HUDEP-2 (cell line): ENCODE measurements around the gene KIRREL3.

Experiments used
- DNase-seq, 76 experiments: peaks; one replicate each; lab custom pipeline; 2025; ENCODE audit not compliant: unreplicated experiment in 76 of 76; lab: John Stamatoyannopoulos, UW

Gene KIRREL3

GRCh38 chr11:126464796-126465195, 535.8 kb downstream of the KIRREL3 start:
- DNase-seq: no peak

DNA sequence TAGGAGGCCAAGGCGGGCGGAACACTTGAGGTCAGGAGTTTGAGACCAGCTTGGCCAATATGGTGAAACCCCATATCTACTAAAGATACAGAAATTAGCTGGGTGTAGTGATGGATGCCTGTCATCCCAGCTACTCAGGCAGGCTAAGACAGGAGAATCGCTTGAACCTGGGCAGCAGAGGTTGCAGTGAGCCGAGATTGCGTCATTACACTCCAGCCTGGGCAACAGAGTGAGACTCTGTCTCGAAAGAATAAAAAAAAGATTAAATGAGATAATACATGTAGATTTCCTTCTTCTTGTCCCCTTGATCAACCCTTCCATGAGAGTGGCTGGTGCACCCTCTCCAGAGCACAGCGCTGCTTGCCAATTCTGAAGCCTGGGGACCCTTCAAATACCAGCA, 538.1 kb downstream of the KIRREL3 start:
- no peak for DNase-seq

- no peak for DNase-seq
Observed at GRCh38 chr11:126461996-126462395, 538.6 kb downstream of the KIRREL3 start.

DNA sequence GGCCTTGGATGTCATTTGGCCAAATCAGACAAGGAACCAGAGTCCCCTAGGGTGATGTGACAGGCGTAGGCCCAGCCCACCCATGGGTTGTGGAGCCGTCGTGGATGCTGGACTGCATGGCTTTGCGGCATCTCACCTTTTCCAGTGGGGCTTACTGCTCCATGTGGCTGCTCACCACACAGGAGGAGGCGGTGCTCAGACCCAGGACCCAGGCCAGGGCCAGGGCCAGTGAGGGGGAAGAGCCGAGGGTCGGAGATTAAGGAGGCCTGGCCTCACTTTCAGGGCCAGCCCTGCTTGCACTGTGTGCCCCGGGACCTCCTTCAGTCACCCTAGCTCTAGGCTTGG, 539.5 kb downstream of the KIRREL3 start:
- DNase-seq: no peak

DNA sequence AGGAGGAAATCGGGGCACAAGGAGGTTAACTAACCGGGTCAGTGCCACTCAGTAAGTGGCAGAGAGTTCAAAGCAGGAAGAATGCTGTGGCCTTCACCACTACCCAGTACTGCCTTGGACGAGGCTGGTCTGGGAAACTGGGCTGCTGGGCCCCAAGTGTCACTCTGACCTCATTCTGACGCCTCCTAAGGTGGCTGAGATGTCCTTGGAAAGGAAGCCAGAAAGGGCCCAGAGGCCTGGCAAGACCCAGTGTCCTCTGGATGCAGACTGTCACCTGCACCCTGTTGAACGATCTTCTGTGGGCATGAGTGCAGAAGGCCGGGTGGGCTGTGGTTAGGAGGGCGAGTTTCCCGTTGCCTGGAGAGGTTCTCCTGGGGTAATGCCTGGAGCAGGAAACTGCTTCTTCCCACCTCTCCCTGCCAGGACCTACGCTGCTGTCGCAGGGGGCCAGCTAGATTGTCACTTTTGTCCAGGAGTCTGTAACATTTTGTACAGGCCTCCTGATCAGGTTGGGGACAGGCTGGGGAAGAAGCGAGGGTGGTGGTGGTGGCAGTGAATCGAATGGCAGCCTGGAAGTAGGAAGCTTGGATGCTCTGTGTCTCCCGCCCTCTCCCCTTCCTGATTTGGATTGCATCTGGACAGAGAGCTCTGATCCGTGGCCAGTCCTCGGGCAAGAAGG, 540.0 kb downstream of the KIRREL3 start:
- DNase-seq: no peak

DNA sequence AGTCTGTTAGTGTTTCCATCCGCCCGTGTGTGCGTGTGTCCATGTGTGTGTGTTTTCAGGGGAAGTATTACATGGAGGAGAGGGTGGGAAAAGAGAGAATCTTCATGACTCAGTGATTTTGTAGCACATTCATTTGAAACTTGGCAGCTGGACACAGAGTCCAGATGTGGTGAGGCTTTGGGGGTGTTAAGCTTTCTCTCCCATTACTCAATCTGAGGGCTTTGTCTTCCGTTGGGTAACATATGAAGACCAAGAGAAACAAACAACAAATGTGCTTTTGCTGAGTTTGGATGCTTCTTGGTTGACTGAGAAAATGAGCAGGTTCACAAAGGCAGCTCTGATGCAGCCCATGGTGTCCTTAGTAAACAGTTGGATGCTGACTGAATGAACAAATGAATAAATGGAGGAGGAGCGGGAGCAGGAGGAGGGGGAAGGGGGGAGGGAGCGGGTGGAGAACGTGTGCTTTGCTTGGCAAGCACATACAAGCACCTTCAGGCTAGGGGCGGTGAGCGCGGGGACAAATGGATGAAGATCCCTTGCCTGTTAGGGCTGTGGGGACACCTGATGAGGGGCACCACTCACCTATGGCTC, 540.8 kb downstream of the KIRREL3 start:
- DNase-seq: no peak

DNA sequence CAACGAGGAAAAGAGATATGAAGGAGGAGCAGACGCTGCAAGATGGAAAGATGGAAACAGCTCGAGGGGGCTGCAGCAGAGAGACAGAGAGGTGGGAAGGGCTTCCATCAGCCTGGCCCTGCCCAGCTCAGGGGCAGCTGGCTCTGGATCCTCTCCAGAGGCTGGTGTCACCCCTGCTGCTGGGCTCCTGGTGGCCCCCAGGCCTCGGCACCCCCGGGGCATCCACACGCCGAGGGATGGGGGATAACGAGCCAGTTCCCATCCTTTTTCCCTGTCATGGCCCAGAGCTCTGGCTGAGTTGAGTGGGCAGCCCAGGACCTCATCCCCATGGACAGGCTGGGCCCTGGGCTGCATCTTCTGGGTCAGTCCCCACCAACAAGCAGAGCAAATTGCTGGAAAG, 542.8 kb downstream of the KIRREL3 start:
- no peak for DNase-seq

GRCh38 chr11:126456783-126457542, 543.6 kb downstream of the KIRREL3 start:
- DNase-seq: no peak

- DNase-seq: no peak
Observed at GRCh38 chr11:126456089-126456488, 544.5 kb downstream of the KIRREL3 start.

- no peak for DNase-seq
Observed at GRCh38 chr11:126452241-126453101, 548.1 kb downstream of the KIRREL3 start.

- no peak for DNase-seq
Observed at GRCh38 chr11:126451211-126451802, 549.3 kb downstream of the KIRREL3 start.

GRCh38 chr11:126450806-126451205, 549.8 kb downstream of the KIRREL3 start:
- DNase-seq: no peak

DNA sequence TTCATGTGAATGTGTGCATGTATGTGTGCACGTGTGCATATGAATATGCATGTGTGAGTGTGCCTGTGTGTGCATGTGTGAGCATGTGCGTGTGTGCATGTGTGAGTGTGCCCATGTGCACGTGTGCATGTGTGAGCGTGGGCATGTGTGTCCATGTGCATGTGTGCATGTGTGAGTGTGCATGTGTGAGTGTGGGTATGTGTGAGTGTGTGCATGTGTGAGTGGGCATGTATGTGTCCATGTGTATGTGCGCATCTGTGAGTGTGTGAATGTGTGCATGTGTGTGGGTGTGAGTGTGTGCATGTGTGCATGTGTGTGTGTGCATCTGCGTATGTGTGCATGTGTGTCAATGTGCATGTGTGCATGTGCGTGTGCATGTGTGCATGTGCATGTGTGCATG, 550.4 kb downstream of the KIRREL3 start:
- no peak for DNase-seq

DNA sequence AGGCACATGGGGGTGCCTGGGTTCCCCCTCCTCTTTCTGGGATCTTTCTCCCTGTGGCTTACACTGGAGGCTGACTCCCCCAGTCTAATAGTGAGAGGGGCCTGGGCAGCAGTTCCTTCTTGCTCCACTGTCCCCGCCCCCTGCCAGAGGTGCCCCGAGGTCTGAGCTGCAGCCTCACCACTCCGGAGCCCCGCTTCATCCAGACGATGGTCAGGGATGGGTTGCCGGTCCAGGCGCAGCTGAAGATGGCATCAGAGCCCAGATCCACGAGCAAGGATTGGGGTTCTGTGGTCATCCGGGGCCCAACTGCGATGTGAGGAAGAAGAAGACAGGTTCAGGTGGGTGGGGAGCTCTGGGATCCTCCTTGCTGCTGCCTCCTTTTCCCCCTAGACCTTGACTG, 554.0 kb downstream of the KIRREL3 start:
- no peak for DNase-seq

- DNase-seq: no peak
Observed at GRCh38 chr11:126444072-126444471, 556.5 kb downstream of the KIRREL3 start.

GRCh38 chr11:126443120-126443519, 557.5 kb downstream of the KIRREL3 start:
- DNase-seq: no peak

DNA sequence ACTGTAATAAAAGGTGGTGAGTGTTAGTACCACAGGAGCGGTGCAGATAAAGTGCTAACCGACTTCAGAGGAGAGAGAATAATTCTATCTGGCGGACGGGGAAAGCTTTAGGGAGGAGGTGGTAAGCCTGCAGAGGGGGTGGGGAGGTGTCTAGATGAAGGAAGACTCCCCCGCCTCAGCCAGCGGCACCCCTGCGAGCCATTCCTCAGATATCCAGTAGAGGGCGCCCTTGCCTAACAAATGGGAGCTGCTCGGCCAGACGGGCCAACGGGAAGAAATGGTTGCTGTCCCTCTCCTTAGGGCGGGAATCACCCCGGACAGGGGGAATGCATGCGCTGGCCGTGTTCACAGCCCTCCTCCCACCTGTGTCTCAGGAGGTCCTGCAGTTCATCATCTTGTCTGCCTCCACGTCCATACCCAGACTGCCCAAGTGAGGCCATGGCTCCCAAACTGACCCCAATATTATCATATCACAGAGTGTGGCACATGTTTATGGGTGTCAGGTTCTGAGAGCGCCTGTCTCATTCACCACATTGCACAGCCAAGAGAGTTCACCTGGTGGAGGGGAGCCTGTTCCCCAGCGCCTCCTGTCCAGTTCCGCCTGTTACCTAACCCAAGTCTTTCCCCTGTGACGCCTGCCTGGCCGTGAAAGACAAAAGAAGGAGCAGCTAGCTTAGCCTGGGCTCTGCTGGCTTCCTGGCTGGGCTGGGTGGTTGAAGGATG, 559.6 kb downstream of the KIRREL3 start:
- peak in 68 of 76 experiments; percentile 3 to 86 (median 50) for DNase-seq

- DNase-seq: no peak
Observed at GRCh38 chr11:126440276-126440675, 560.3 kb downstream of the KIRREL3 start.

DNA sequence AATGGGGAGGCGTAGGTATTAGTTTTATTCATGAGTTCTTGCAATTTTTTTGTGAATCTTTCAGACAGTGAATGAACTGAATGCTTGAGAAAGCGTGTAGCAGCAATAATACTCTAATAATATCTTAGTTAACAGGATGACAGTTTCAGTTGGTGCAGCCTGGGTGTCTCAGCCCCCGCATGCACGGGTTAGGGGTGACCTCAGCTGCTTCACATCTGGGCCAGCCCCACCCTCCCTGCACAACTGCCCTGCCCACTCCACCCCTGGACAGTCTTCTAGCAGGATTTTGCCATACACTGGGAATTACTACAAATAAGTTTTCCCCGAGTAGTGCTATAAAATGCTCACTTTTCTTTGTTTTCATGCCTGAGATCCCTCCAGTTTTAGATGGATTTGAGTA, 561.9 kb downstream of the KIRREL3 start:
- DNase-seq: peak in 1 of 76 experiments; percentile 11

- DNase-seq: no peak
Observed at GRCh38 chr11:126438272-126438671, 562.3 kb downstream of the KIRREL3 start.
